Neural crest cell (in vitro differentiated cells): Measurements from ENCODE around the gene C19orf47. TPM values are rescaled to one million over a fixed set of nuclear protein-coding genes. Genes with fewer than 3 reads are reported as not detected.

Experiments
- DNase-seq: peaks from one replicate; pipeline ENCODE4 v3.0.0; 2021; ENCODE audit warnings: low read depth, mixed read lengths, low spot score
- H3K27ac Mint-ChIP-seq: one replicate; pipeline ENCODE4 v1.8.0; 2021; ENCODE audit warnings: mild to moderate bottlenecking, mixed read lengths; ENCODE audit not compliant: unreplicated experiment
- H3K27me3 Mint-ChIP-seq: 2 replicates; pipeline ENCODE4 v1.8.0; 2021; ENCODE audit warnings: low read depth, mild to moderate bottlenecking, mixed read lengths
- H3K36me3 Mint-ChIP-seq: 2 replicates; pipeline ENCODE4 v1.8.0; 2021; ENCODE audit warnings: low read depth, mild to moderate bottlenecking, mixed read lengths
- H3K4me1 Mint-ChIP-seq: 2 replicates; pipeline ENCODE4 v1.8.0; 2021; ENCODE audit warnings: mixed read lengths
- H3K4me3 Mint-ChIP-seq: one replicate; pipeline ENCODE4 v1.8.0; 2021; ENCODE audit warnings: mild to moderate bottlenecking, mixed read lengths
- H3K9me3 Mint-ChIP-seq: 2 replicates; pipeline ENCODE4 v1.8.0; 2021; ENCODE audit warnings: mixed read lengths
- total RNA-seq: library from RNA; stranded (reverse); gene quantifications from 2 replicates; pipeline ENCODE4 v1.2.1, GENCODE V29; 2021
- TF ChIP-seq, protein P1 (sequence below): fragments of 200-600 bp; sonication (generic); conservative IDR thresholded peaks from 2 replicates; pipeline ENCODE4 v1.5.0; 2021; ENCODE audit warnings: antibody characterized with exemption, mild to moderate bottlenecking

C19orf47 gene
- total RNA-seq, 1 donor from 2014 or later: 19.0 TPM

- H3K9me3 Mint-ChIP-seq: no peaks in the 10 kb centered on the region
- H3K4me3 Mint-ChIP-seq: no peak overlapping the region
Measured at GRCh38 chr19:40379446-40380198, 31.4 kb upstream of the C19orf47 start.

DNA sequence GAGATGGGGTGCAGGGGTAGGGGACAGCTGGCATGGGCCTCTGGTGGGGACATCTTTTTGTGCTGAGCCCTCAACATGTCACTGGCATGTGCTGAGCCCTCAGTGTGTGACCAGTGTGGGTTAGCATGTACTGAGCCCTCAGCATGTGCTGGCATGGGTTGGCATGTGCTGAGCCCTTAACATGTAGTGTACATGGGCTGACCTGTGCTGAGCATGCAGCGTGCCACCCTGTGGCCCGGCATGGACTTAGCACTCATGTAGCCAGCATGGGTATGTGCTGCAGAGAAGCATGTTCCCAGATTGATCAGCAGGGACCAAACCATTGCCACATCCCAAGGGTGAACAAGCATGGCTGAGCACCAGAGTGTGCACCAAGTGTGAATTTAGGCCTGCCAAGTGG lies 30.3 kb upstream of the C19orf47 start:
- Mint-ChIP-seq H3K9me3 (no peaks in the 10 kb centered on the region), H3K4me1 (no peaks in the 10 kb centered on the region), H3K27me3 (no peaks in the 10 kb centered on the region), H3K27ac (no peak overlapping the region), H3K36me3 (peaks cover 8% of the 10 kb centered on the region), H3K4me3 (no peak overlapping the region)
- TF ChIP-seq, protein P1, sequence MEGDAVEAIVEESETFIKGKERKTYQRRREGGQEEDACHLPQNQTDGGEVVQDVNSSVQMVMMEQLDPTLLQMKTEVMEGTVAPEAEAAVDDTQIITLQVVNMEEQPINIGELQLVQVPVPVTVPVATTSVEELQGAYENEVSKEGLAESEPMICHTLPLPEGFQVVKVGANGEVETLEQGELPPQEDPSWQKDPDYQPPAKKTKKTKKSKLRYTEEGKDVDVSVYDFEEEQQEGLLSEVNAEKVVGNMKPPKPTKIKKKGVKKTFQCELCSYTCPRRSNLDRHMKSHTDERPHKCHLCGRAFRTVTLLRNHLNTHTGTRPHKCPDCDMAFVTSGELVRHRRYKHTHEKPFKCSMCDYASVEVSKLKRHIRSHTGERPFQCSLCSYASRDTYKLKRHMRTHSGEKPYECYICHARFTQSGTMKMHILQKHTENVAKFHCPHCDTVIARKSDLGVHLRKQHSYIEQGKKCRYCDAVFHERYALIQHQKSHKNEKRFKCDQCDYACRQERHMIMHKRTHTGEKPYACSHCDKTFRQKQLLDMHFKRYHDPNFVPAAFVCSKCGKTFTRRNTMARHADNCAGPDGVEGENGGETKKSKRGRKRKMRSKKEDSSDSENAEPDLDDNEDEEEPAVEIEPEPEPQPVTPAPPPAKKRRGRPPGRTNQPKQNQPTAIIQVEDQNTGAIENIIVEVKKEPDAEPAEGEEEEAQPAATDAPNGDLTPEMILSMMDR: no peak
- no peak for DNase-seq

More at GRCh38 chr19:40379446-40380198, 31.4 kb upstream of the C19orf47 start:
- Mint-ChIP-seq H3K36me3 (peaks cover 3% of the 10 kb centered on the region), H3K27ac (no peak overlapping the region), H3K27me3 (no peaks in the 10 kb centered on the region), H3K4me1 (no peaks in the 10 kb centered on the region)
- TF ChIP-seq, protein P1: no peak
- DNase-seq: no peak

- H3K27me3 Mint-ChIP-seq: no peaks in the 10 kb centered on the region
- no peaks in the 10 kb centered on the region for H3K9me3 Mint-ChIP-seq
- TF ChIP-seq, protein P1: no peak
- H3K4me1 Mint-ChIP-seq: no peaks in the 10 kb centered on the region
- no peak for DNase-seq
- H3K4me3 Mint-ChIP-seq: no peak overlapping the region
- peak overlapping the region; percentile 50 for H3K27ac Mint-ChIP-seq
- peaks cover 8% of the 10 kb centered on the region for H3K36me3 Mint-ChIP-seq
Measured at GRCh38 chr19:40377876-40378385, 29.7 kb upstream of the C19orf47 start.

DNA sequence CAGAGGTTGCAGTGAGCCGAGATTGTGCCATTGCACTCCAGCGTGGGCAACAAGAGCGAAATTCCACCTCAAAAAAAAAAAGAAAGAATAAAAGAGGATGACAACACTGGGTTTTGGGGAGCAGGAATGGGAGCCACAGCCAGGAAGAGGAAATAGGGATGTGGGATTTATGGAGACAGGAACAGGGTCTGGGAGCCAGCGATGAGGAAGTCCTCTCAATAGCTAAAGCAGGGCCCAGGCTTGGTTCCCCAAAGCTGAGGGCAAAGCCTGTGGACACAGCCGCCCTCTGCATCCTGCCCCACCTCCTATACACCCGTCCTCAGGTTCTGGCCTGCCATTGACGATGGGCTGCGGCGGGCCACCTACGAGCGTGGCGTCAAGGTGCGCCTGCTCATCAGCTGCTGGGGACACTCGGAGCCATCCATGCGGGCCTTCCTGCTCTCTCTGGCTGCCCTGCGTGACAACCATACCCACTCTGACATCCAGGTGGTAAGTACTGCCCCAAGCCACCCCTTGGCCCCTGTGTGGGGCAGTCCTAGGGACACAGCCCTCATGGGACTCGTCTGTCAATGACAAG lies 28.2 kb upstream of the C19orf47 start:
- TF ChIP-seq, protein P1: no peak
- no peaks in the 10 kb centered on the region for H3K27me3 Mint-ChIP-seq
- H3K9me3 Mint-ChIP-seq: no peaks in the 10 kb centered on the region
- DNase-seq: no peak
- H3K4me1 Mint-ChIP-seq: no peaks in the 10 kb centered on the region
- no peak overlapping the region for H3K27ac Mint-ChIP-seq
- H3K4me3 Mint-ChIP-seq: no peak overlapping the region
- H3K36me3 Mint-ChIP-seq: peaks cover 8% of the 10 kb centered on the region

- no peak overlapping the region for H3K27ac Mint-ChIP-seq
- H3K4me3 Mint-ChIP-seq: no peak overlapping the region
- no peaks in the 10 kb centered on the region for H3K27me3 Mint-ChIP-seq
- no peaks in the 10 kb centered on the region for H3K4me1 Mint-ChIP-seq
- H3K36me3 Mint-ChIP-seq: peaks cover 8% of the 10 kb centered on the region
- no peaks in the 10 kb centered on the region for H3K9me3 Mint-ChIP-seq
- no peak for DNase-seq
- TF ChIP-seq, protein P1: no peak
Measured at GRCh38 chr19:40374084-40374483, 25.9 kb upstream of the C19orf47 start.
